ENCODE data around the gene HDAC4.

HDAC4 gene

DNA sequence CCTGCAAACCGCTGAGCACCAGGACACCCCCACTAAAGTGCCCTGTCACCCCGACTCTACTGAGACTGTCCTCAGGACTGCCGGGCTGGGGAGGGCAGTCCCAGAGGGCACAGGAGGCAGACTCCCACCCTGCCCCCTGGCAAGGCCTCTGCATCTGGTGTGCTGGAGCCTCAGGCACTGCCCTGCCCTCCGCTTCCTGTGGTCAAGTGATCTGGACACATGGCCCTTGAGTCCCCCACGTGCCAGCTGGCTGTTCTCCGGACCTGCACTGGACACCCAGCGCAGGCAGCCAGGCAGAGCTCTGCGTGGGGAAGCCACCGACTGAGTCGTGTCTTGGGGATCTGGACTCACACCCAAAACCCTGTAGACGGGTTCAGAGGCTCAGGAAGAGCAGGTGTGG is 335.3 kb downstream of the HDAC4 start:
- no peak for DNase-seq (ENCODE audit: low read depth)

DNA sequence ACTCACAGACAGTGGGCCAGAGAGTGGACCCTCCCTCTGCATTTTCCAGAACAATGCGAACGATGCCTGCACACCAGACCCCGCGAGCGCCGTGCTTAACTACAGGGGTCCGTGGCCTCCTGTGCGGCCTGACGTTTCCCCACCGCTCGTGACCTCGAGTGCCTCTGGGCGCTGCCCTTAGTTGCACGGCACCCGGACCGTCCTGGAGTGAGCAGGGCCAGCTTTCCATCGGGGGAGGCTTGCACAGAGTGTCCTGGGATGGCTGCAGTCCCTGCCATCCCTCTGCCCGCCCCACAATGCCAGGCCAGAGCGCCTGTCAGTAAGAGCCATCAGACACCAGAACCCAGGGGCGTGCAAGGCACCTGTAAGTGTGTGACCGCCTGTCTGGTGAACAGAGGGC is 335.9 kb downstream of the HDAC4 start:
- DNase-seq (ENCODE audit: low read depth), result no peak

DNA sequence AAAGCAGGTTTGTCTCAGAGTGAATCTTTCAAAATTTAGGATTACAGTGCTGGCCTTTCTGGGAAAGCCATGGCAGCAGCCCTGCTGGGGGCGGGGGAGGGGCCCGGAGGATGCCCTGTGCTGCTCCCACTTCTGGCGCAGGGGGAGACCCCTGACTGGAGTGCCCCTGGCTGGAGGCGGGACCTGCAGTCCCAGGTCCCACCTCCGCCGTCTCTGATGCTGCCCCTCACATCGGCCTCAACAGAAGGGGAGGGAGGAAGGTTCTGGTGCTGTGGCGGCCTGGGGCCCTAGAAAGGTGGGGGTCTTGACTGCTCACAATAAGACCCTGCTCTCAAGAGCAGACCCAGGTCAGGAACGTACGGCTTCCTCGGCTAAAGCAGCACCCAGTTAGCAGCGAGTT is 336.6 kb downstream of the HDAC4 start:
- no peak for DNase-seq (ENCODE audit: low read depth)

DNA sequence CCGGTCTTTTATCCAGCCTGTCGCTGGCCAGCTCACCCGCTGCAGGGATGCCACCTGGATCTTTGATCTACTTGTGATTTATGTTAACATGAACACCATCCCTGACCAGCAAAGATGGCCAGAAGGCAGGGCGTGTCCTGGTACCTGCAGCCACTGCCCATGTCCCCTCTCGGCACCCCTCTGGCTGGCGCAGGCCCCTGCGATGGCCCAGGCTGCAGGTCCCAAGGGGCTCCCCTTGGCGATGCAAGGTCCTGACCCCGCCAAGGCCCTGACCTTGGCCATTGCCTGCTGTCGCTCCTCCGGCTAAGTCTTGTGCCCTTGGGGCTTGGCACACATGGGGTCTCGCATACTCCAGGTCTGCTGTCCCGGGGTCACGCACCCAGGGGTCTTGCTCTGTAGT is 338.1 kb downstream of the HDAC4 start:
- DNase-seq (ENCODE audit: low read depth), result no peak

DNA sequence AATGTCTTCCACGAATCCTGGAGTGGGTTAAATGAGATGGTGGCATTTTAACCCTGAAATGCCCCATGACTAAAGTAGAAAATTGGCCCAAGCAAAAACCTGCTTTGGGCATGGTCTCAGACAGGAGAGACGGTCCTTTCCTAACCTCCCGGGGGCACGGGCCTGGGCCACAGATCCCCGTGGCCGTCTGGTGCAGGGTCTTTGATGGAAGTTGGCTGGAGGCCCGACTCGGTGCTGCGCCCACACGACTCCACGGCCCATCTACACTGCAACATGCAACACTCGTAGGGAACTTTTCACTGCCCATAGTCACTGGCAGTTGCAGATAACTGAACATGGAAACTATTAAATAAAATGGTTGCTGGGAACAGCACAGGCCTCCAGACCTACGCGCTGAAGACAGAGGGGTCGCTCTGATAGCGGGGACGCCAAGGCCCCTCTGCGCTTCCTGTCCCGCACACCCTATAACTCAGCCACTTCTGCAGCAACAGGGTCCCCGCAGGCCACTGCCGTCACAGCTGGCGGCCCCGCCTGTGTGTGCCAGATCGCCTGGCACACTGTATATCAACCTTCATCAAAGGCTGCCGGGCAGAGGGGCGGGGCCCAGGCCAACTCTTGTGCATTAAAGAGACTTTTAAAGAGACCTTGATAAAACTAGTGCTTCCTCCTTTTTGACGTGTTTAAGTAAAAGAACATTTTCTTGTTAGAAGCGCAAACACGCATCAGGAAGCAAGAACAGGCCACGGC is 338.8 kb downstream of the HDAC4 start:
- DNase-seq (ENCODE audit: low read depth), result no peak

DNA sequence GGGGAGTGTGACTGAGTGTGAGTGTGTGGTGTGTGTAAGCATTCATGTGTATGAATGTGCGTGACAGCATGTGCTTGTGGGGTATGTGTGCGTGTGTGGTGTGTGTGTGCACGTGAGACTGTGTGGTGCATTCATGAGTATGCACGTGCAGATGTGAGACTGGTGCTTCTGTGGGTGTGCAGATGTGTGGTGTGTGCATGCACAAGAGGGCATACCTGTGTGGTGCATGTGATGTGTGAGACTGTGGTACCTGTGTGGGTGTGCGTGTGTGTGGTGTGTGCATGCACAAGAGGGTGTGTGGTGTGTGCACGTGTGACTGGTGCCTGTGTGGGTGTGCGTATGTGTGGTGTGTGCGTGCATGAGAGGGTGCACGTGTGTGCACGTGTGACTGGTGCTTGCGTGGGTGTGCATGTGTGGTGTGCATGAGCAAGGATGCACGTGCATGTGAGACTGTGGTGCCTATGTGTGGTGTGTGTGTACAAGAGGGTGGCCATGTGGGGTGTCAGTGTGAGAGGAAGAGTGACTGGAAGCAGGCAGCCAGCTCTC is 339.6 kb downstream of the HDAC4 start:
- no peak for DNase-seq (ENCODE audit: low read depth)

DNA sequence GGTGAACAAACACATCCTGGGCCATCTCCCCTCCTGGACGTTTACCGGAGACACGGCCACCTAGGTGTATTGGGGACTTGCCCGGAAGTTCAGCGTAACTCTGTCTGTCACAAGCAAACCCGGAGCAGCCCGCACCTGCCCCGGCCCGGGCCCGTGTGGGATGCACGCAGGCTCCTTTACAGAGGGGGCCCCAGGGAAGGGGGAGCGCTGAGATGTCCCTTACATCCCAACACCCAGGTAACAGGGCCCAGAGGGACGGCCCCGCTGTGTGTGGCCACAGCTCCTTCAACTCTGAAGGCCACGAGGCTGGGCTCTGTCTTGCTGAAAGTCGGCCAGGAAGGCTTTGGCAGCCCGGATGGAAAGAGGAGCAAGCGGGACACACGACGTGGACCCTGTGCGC is 340.1 kb downstream of the HDAC4 start:
- no peak for DNase-seq (ENCODE audit: low read depth)

DNA sequence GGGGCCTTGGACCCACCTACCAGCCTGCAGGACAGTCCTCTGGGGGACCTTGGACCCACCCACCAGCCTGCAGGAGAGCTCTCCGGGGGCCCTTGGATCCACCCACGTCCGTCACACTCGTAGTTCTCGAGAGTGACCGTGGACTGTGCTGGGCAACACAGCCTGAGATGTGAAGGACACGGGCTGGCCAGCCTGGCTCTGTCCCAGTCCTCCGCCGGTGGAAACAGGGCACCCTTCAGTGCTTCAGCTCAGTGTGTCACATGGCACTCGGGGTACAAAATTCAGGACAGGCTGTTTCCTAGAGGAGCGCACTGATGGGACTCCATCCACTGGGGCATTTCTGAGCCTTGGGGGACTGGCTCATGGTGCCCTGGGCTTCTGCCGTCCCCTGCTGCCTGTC is 341.0 kb downstream of the HDAC4 start:
- DNase-seq (ENCODE audit: low read depth), result no peak

DNA sequence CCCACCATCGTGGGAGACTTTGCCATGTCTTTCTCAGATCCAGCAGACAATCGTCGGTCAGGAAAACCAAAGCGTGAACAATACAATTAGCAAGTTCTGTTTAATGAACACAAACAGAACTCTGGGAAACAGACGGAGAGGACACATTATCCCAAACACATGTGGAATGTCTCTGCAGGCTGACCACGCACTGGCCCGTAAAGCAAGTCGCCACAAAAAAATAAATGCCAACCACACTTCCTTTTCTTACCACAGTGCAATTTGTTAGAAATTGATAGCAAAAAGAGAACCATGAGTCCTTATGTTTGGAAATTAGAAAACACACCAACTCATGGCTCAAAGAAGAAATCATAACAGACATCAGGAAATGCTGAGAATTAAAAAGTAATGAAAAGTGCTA is 342.1 kb downstream of the HDAC4 start:
- DNase-seq (ENCODE audit: low read depth), result no peak

DNA sequence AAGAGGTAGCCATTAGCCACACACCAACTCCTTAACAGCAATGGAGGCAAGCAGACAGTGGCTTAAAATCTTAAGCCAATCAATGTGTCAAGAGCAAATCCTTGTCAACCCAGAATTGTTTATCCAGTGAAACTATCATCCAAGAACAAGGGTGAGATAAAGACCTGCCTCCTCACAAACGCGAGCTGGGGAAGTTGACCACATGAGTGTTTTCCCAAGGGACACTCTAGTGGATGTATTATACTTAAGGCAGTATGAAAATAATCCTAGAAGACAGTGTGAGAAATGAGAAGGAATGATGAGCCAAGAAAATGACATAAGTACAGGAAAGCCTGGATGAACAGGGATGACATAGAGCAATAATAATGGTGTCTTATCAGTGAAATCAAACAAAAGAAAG is 343.3 kb downstream of the HDAC4 start:
- DNase-seq (ENCODE audit: low read depth), result no peak

DNA sequence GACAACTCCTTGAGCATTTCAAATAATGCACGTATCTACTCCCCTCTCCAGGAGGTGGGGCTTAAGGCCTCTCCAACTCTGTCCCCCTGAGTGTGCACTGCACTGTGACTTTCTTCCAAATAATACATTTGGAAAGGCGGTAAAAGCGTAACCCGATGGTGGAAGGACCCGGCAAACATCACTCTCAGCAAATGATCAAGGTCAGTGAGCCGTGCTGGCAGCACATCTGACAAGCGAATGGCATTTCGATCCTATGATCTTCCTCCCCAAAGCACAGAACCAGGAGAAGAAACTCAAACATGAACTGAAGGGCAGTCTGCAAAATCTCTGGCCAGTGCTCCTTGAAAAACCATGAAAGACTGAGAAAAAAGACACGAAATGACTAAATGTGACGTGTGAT is 344.2 kb downstream of the HDAC4 start:
- DNase-seq (ENCODE audit: low read depth), result no peak

DNA sequence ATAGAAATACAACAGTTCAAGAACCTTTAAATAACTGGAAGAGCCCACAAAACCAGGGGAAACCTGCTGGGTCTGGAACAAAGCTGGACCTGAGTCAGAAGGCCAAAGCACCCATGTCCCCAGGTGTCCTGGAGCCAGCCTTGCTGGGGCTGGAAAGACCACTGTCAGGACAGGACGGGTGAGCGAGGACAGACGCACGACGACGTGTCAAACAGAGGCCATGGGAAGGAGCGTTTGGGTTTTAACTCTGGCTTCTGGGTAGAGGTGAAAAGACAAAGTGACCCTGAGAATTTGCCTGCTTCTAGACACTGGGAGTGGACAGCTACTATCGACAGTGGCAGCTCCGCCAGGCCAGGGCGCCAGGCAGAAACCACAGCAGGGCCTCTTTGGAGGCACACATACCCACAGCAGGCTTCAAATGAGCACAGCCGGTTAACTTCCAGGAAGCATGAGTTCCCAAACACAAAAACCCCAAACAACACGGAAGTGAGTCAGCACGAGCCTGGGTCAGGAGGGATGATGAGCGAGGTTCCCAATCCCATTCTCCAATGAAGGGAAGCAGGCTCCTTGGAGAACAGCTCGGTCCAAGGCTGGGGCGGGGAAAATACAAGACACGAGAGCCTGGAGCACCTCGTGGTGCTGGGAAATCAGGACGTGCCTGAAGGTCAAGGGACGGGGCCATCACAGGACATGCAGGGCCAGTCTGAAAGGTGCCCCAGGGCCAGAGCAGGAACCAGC is 344.9 kb downstream of the HDAC4 start:
- DNase-seq (ENCODE audit: low read depth), result no peak

DNA sequence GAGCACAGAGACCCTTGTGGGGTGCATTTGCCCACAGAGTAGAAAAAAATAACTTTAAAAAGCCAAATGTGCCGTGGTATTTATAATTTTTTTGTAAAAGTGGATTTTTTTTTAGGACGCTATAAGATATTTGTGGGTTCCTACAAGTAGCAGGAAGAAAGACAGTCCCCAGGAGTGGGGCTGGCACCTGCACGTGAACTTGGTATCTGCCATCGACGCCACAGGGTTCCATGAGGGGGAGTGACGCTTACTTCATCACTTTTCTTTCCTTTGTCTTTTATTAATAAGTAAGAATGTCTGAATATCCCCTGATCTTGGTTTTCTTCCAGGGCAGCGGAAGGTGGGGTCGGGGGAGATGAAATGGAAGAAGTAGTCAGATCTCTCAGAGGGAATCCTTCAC is 345.9 kb downstream of the HDAC4 start:
- DNase-seq (ENCODE audit: low read depth), result no peak

DNA sequence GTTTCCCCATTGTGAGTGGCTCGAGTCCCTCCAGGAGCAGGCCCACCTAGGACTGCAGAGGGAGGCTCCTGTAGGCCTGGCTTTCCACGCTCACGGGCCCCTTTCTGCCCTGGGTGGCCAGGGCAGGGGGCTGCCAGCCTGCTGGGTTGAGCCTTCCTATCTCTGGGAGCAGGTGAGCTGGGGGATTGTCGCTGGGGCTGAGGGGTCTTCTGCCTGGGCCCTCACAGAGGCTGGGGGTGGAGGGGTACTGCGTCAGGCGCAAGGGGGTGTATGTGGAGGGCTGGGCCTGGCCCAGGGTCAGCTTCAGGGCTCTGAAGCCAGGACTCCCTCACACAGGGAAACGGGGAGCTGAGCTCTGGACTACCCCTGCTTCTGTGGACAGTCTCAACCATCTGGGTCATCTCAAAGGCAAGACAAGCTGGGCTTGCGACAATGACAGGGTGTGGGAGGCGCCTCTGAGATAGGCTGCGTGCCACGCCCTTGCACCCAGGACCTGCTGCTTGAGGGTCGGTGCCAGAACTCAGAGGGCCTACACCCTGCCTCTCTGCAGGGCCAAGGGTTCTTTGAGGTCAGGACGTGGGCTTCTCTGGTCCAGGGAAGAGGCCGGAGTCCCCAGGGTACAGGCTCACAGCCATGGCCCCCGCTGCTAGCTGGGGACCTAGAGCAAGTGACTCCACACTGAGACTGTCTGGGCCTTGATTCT is 346.9 kb downstream of the HDAC4 start:
- DNase-seq (ENCODE audit: low read depth), result no peak

DNA sequence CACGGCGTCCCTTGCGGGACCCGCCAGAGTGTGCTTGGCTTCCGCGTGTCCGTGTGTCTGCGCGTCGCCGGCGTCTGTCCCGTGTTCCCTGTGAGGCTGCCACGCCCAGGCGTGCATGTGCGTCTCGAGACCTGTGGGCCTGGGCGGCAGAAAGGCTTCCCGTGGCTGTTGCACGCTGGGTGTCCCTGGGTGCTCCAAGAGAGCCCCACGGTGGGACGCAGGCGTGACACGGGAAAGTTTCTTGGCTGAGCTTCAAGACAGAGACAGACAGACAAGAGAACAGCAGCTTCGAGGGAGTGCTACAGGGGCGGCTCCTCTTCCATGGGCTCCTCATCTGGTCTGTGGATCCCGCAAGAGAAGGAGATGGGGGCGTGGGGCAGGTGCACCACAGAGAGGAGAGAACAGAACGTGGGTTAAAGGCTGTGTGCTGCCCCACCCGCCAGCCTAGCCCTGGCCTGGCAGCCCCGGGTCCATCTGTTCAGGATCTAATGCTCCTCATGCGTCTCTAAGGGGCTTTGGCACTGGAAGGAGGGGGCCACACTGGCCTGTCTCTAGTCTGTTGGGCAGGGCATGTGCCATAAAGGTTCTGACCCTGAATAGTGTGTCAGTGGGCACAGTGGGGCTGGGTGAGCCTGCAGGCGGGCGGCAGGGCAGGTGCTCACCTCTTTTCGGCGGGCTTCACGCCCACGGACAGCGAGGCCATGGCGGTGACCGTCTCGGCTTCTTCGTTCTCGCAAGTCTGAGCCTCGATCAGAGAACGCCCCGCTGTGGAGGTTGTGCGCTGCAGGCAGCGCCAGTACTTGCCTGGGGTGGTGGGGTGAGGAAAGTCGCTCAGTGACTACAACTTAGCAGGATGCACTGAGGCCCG is 347.8 kb downstream of the HDAC4 start:
- DNase-seq (ENCODE audit: low read depth), result no peak

DNA sequence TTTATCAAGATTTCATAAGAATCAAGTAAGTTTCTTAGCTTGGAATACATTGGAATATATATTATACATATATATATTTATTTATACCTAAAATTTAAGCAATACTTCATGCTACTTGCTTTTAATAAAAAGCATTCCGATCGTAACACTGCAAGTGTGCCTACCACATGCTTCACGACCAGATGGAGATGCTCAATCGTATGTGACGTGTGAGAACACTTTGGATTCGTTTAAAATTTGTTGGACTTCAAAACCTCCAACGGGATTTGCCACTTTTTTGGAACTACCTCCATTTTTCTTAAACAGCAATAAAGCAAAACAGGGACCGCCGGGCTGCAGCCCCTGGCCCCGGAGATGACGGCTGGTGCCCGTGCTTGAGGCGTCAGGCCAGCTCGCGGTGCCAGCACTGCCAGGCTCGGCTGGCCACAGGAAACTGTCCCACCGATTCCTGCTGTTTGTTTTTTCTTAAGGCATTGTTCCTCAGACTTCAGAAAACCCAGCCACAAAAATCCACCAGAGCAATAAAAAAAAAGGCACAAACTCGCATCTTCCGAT is 348.9 kb downstream of the HDAC4 start:
- DNase-seq (ENCODE audit: low read depth), result no peak

DNA sequence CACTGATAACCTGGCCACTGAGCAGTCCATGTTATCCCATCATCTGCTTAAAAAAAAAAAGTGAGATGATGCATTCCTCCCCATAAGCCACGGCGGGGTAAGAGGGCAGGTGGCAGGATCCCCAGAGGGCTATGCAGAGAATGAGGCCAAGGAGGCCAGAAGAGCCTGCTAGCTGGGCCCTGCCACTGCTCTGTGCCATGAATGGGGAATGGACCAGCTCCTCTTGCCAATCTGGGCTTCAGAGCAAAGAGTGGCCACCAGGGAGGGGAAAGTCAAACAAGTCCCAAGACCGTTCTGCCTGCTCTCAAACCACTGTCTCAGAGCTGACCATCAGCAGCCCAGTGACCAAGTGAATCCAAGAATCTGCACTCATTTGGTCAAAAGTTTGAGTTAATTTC is 350.6 kb downstream of the HDAC4 start:
- no peak for DNase-seq (ENCODE audit: low read depth)

DNA sequence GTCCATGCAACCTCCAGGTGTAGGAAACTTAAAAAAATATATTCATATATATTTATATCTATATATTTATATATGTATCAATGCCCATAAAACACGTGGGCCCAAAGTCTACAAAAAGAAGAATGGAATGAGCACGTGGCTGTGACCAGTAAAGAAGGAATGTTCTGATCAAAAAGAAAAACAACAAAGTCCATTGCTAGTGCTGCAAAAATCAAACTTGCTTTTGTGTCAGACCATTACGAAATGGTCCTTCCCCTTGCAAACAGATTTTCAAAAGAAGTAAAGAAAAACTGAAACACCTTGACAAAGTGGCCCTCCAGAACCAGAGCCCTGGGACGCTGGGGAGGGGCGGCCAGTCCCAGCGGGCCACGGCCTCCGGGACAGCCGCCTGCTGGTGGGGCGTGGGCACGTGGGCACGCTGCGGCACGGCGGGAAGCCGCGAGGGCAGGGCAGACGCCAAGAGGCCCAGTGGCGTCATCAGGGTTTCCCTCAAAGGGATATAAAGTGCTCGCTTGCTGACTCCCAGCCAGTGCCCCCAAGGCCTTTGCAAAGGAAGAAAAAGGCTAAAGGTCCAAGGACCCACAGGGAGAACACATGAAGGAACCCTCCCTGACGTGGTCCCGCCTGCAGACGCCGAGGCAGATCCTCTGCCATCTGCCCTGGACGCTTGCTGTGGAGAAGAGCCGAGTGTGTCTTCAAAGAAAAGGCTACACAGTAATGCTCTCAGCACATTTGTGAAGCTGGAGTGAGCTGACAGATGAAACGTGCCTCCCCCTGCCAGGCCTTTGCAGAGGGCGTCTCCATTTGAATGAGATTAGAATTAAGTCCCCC is 351.2 kb downstream of the HDAC4 start:
- DNase-seq (ENCODE audit: low read depth), result no peak

DNA sequence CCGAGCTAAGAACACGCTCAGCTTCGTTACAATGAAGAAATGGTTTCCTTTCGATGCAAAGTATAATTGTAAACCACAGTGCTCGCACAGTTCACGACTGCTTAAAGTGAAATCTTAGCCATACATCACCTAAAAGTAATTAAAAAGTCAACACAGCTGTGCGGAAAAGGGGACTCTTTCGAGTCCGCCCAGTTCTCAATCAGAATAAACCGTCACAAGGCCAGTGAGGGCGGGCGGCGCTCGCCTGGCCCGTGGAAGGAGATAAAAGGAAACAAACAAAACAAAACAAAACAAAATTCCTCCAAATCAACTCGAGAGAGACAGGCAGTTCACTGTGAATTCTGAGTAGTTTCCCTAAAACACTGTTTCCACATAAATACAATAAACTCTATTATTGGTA is 352.1 kb downstream of the HDAC4 start:
- no peak for DNase-seq (ENCODE audit: low read depth)

DNA sequence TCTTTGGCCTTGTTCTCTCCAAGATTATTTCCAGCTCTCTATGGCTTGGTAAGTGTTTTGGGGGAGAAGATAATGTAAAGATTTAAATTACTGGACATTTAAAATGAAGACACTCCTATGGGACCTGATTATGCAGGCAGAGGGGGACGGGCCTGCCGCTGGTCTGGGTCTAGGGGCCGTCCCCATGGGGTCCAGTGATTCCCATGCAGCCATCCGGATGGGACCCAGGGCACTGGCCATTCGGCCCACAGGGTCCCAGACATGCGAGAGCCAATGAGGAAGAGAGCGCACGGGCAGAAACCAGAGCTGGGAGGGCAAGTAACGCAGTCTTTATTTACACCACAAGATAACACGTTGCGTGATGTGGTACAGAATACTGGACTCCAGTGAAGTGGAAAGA is 353.0 kb downstream of the HDAC4 start:
- no peak for DNase-seq (ENCODE audit: low read depth)

DNA sequence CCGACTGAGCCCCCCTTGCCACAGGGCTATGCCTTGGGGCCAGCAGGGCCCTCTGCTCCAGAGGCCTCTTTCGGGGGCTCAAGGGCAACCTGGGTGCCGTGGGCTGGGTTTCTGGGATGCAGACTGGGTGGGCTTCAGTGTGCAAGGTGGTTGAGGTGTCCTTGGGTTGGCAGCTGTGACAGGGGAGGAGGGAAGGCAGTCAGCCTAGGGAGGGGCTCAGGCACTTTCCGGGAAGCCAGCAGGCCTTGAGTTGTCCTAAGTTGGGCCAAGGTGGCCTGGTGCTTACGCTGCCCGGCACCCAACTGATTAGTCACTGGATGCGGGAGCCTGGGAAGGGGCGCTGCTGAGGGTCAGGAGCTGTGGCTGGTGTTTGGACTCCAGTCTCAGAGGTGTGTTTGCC is 353.4 kb downstream of the HDAC4 start:
- DNase-seq (ENCODE audit: low read depth), result no peak
